ENCODE data around the gene FSTL4. TPM values are rescaled to one million over a fixed set of nuclear protein-coding genes. Genes with fewer than 3 reads are reported as not detected.

FSTL4 gene
- total and polyA plus RNA-seq, 2 of the 13 experiments (the other 11 are each of a cell fraction or from before 2014, with no cell fraction given) = 2.1 to 3.0 TPM

- 0 out of 2 replicates have a peak, but pooled peaks have one; percentile 42 for TF ChIP-seq ZFP91 (CRISPR knock-in tag; IDR thresholded peaks at IDR 0.05; ENCODE audit: borderline replicate concordance)
- 0 out of 2 replicates have a peak, but pooled peaks have one; percentile 28 for TF ChIP-seq ZNF792 (CRISPR knock-in tag; IDR thresholded peaks at IDR 0.05)
- peak; percentile 56; the same call in 1 of the 2 replicates for TF ChIP-seq ZNF687 (CRISPR knock-in tag; IDR thresholded peaks at IDR 0.05)
- TF ChIP-seq BCL3 (CRISPR knock-in tag; IDR thresholded peaks at IDR 0.05) = no peak
- no peak for TF ChIP-seq GZF1 (CRISPR knock-in tag; IDR thresholded peaks at IDR 0.05)
- no peak for TF ChIP-seq ZNF790 (CRISPR knock-in tag; IDR thresholded peaks at IDR 0.05; ENCODE audit: borderline replicate concordance)
- no peak for TF ChIP-seq SIX4 (CRISPR knock-in tag; IDR thresholded peaks at IDR 0.05)
- TF ChIP-seq ZNF773 (CRISPR knock-in tag; IDR thresholded peaks at IDR 0.05; ENCODE audit: borderline replicate concordance) = 0 out of 2 replicates have a peak, but pooled peaks have one; percentile 70
- no peak for TF ChIP-seq SMAD1 (CRISPR knock-in tag; IDR thresholded peaks at IDR 0.05; ENCODE audit: borderline replicate concordance, low read depth)
- TF ChIP-seq ZSCAN5A (CRISPR knock-in tag; IDR thresholded peaks at IDR 0.05; ENCODE audit: borderline replicate concordance) = no peak
- TF ChIP-seq ZC3H4 (CRISPR knock-in tag; IDR thresholded peaks at IDR 0.05; ENCODE audit: borderline replicate concordance) = no peak
- TF ChIP-seq UBTF (CRISPR knock-in tag; IDR thresholded peaks at IDR 0.05) = peak; percentile 77; the same call in 1 of the 2 replicates
- TF ChIP-seq ZNF678 (CRISPR knock-in tag; IDR thresholded peaks at IDR 0.05) = 0 out of 2 replicates have a peak, but pooled peaks have one; percentile 35
- TF ChIP-seq POLR2G (IDR thresholded peaks at IDR 0.05; ENCODE audit: low read depth, low read length) = no peak
- no peak for TF ChIP-seq NCOR1 (IDR thresholded peaks at IDR 0.05; ENCODE audit: borderline replicate concordance, low read length)
- TF ChIP-seq ZNF563 (CRISPR knock-in tag; IDR thresholded peaks at IDR 0.05) = peak; percentile 64; the same call in 1 of the 2 replicates
These were observed 1.6 kb downstream of the FSTL4 start (continued) for GRCh38 chr5:133610489-133611356.

Measured in HepG2 (cell line).